ENCODE data around the gene ALG2. TPM values are rescaled to one million over a fixed set of nuclear protein-coding genes. Genes with fewer than 3 reads are reported as not detected.

Gene ALG2
- polyA plus RNA-seq, 1 donor from 2014 or later = 15.8 TPM

DNA sequence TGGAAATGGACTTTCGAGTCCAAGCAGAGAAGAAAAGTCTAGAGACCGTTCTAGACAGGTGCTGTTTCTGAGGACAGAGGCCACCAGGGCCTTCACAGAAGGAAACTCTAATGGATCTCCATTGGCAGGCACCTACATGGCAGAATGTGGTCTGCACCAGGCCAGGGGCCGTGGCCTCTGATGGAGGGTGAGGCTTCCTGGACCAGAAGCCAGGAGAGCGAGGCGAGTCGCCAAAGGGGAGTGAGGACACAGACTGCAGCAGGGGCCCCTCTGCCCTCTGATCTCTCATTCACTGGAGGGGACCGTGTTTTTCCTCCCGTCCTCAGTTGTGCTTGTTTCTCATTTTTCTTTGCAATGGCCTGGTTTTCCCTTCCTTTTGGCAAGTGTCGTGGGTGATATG lies 41.1 kb downstream of the ALG2 start:
- H3K36me3 ChIP-seq (ENCODE audit: insufficient read depth, low read length) = no peaks in the 10 kb centered on the region
- H3K9me3 ChIP-seq (ENCODE audit: low read length) = no peaks in the 10 kb centered on the region

DNA sequence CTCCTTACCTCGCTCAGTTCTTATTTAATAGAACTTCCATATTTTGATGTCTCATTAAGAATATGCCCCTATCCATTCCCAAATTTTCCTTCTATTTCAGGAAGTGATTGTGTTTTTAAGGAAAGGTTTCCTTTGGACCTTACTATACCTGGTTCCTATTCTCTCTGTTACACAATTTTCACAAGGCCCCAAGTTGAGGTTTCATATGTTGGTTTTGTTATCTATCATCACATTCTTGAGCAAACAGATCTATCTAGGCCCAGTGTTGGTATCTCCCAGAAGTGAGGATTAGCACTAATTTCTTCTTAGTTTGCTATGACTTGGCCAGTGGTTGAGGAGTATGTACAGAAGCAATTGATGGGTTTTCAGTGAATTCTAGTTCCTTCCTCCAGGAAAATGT lies 41.5 kb downstream of the ALG2 start:
- Histone ChIP-seq H3K4me2 (ENCODE audit: low read length) (no peak overlapping the region), H3K79me2 (replicated peaks; ENCODE audit: insufficient read depth, low read length) (no peaks in the 10 kb centered on the region), H4K20me1 (ENCODE audit: insufficient read depth) (no peaks in the 10 kb centered on the region), H2AFZ (ENCODE audit: low read depth, low read length) (no peak overlapping the region), H3K36me3 (ENCODE audit: insufficient read depth, low read length) (no peaks in the 10 kb centered on the region), H3K27me3 (ENCODE audit: insufficient read depth, low read depth, low read length) (no peaks in the 10 kb centered on the region), H3K27ac (ENCODE audit: low read length) (no peak overlapping the region), H3F3A (ENCODE audit: insufficient read depth, low read length, poor library complexity, severe bottlenecking) (no peaks in the 10 kb centered on the region), H3K9me3 (ENCODE audit: low read length) (no peaks in the 10 kb centered on the region), H3K4me3 (ENCODE audit: low read length) (no peak overlapping the region), H3K9ac (ENCODE audit: low read length) (no peak overlapping the region), H3K9me2 (ENCODE audit: insufficient read depth, low read length) (no peaks in the 10 kb centered on the region)
- TF ChIP-seq, protein P1, sequence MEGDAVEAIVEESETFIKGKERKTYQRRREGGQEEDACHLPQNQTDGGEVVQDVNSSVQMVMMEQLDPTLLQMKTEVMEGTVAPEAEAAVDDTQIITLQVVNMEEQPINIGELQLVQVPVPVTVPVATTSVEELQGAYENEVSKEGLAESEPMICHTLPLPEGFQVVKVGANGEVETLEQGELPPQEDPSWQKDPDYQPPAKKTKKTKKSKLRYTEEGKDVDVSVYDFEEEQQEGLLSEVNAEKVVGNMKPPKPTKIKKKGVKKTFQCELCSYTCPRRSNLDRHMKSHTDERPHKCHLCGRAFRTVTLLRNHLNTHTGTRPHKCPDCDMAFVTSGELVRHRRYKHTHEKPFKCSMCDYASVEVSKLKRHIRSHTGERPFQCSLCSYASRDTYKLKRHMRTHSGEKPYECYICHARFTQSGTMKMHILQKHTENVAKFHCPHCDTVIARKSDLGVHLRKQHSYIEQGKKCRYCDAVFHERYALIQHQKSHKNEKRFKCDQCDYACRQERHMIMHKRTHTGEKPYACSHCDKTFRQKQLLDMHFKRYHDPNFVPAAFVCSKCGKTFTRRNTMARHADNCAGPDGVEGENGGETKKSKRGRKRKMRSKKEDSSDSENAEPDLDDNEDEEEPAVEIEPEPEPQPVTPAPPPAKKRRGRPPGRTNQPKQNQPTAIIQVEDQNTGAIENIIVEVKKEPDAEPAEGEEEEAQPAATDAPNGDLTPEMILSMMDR (IDR thresholded peaks at IDR 0.05; ENCODE audit: poor library complexity, severe bottlenecking) = no peak
- TF ChIP-seq, protein P2, sequence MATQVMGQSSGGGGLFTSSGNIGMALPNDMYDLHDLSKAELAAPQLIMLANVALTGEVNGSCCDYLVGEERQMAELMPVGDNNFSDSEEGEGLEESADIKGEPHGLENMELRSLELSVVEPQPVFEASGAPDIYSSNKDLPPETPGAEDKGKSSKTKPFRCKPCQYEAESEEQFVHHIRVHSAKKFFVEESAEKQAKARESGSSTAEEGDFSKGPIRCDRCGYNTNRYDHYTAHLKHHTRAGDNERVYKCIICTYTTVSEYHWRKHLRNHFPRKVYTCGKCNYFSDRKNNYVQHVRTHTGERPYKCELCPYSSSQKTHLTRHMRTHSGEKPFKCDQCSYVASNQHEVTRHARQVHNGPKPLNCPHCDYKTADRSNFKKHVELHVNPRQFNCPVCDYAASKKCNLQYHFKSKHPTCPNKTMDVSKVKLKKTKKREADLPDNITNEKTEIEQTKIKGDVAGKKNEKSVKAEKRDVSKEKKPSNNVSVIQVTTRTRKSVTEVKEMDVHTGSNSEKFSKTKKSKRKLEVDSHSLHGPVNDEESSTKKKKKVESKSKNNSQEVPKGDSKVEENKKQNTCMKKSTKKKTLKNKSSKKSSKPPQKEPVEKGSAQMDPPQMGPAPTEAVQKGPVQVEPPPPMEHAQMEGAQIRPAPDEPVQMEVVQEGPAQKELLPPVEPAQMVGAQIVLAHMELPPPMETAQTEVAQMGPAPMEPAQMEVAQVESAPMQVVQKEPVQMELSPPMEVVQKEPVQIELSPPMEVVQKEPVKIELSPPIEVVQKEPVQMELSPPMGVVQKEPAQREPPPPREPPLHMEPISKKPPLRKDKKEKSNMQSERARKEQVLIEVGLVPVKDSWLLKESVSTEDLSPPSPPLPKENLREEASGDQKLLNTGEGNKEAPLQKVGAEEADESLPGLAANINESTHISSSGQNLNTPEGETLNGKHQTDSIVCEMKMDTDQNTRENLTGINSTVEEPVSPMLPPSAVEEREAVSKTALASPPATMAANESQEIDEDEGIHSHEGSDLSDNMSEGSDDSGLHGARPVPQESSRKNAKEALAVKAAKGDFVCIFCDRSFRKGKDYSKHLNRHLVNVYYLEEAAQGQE (IDR thresholded peaks at IDR 0.05; ENCODE audit: borderline replicate concordance) = no peak
- TF ChIP-seq MXI1 (conservative IDR thresholded peaks at IDR 0.05; ENCODE audit: poor library complexity, severe bottlenecking) = no peak
- TF ChIP-seq SMC3 (conservative IDR thresholded peaks at IDR 0.05; ENCODE audit: poor library complexity) = no peak
- TF ChIP-seq POLR2AphosphoS5 (IDR thresholded peaks at IDR 0.05) = no peak

More for the DNA sequence above, 41.1 kb downstream of the ALG2 start:
- Histone ChIP-seq H2AFZ (ENCODE audit: low read depth, low read length) (no peak overlapping the region), H3F3A (ENCODE audit: insufficient read depth, low read length, poor library complexity, severe bottlenecking) (no peaks in the 10 kb centered on the region), H3K27ac (ENCODE audit: low read length) (no peak overlapping the region), H3K27me3 (ENCODE audit: insufficient read depth, low read depth, low read length) (no peaks in the 10 kb centered on the region), H4K20me1 (ENCODE audit: insufficient read depth) (no peaks in the 10 kb centered on the region), H3K9ac (ENCODE audit: low read length) (no peak overlapping the region), H3K9me2 (ENCODE audit: insufficient read depth, low read length) (no peaks in the 10 kb centered on the region), H3K4me3 (ENCODE audit: low read length) (no peak overlapping the region), H3K79me2 (replicated peaks; ENCODE audit: insufficient read depth, low read length) (no peaks in the 10 kb centered on the region), H3K4me2 (ENCODE audit: low read length) (no peak overlapping the region)
- TF ChIP-seq, protein P1 (IDR thresholded peaks at IDR 0.05; ENCODE audit: poor library complexity, severe bottlenecking) = no peak
- no peak for TF ChIP-seq EZH2 (IDR thresholded peaks at IDR 0.05; ENCODE audit: borderline replicate concordance, insufficient read depth, low read length, poor library complexity, severe bottlenecking)
